IPS-20b (cell line): ENCODE results near the gene TRPM3.

Experiments
- H3K27ac ChIP-seq: one replicate; pipeline ENCODE4 v1.5.1; 2013; ENCODE audit warnings: low read length
- H3K27me3 ChIP-seq: 2 replicates; pipeline ENCODE4 v1.6.1; 2013; ENCODE audit warnings: mild to moderate bottlenecking, low read length, inconsistent platforms; ENCODE audit not compliant: insufficient read depth
- H3K36me3 ChIP-seq: 2 replicates; pipeline ENCODE4 v1.6.1; 2013; ENCODE audit warnings: low read depth, mild to moderate bottlenecking, inconsistent platforms, low read length, moderate library complexity; ENCODE audit not compliant: insufficient read depth
- H3K4me1 ChIP-seq: 2 replicates; pipeline ENCODE4 v1.6.1; 2013; ENCODE audit warnings: mild to moderate bottlenecking, control low read depth, inconsistent platforms, low read length, moderate library complexity; ENCODE audit not compliant: insufficient read depth
- H3K4me3 ChIP-seq: 2 replicates; pipeline ENCODE4 v1.5.1; 2013; ENCODE audit warnings: mild to moderate bottlenecking, low read length, inconsistent platforms
- H3K9ac ChIP-seq: 2 replicates; pipeline ENCODE4 v1.6.1; 2013; ENCODE audit warnings: low read depth, mild to moderate bottlenecking, inconsistent platforms, low read length, moderate library complexity
- H3K9me3 ChIP-seq: 2 replicates; pipeline ENCODE4 v1.6.1; 2013; ENCODE audit warnings: mild to moderate bottlenecking, low read depth, low read length, inconsistent platforms; ENCODE audit not compliant: insufficient read depth

Gene TRPM3

GRCh38 chr9:71121275-71122021 is at the start of gene TRPM3:
Gene TRPM3 (minus strand): TSS chr9:71121621. CDS start chr9:71121354, 267 bp downstream.
- Histone ChIP-seq H3K27ac (peak within 1 kb of the TSS; percentile 81), H3K9ac (peak within 1 kb of the TSS; percentile 91)

DNA sequence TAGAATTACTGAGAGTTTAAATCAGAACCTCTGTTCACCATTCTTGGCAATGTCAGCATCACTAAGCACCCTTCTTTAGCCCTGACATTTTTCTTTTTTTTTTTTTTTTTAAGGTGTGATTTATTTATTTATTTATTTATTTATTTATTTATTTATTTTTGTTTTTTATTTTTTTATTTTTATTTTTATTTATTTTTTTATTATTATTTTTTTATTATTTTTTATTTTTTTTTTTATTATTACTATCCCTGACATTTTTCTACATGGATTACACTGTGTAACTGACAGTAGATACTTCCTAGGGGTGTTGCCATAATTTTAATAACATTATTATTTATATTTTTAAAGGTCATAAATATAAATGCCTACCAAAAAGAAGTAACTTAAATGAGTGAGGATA is 47.0 kb upstream of the TRPM3 start:
- H3K9me3 ChIP-seq = no peaks in the 10 kb centered on the region
- no peak overlapping the region for H3K9ac ChIP-seq
- H3K27me3 ChIP-seq = no peaks in the 10 kb centered on the region
- no peak overlapping the region for H3K27ac ChIP-seq
- H3K36me3 ChIP-seq = no peaks in the 10 kb centered on the region
- H3K4me1 ChIP-seq = peaks cover 12% of the 10 kb centered on the region; the same call in 1 of the 2 replicates
- no peak overlapping the region for H3K4me3 ChIP-seq

More at GRCh38 chr9:71121275-71122021, at the start of gene TRPM3:
- Histone ChIP-seq H3K36me3 (no peaks in the 10 kb centered on the region), H3K27me3 (no peaks in the 10 kb centered on the region), H3K9me3 (no peaks in the 10 kb centered on the region), H3K4me3 (peak within 1 kb of the TSS; percentile 87), H3K4me1 (peaks cover 55% of the 10 kb centered on the region)

GRCh38 chr9:71162126-71162525 is 40.7 kb upstream of the TRPM3 start:
- Histone ChIP-seq H3K27ac (no peak overlapping the region), H3K4me3 (no peak overlapping the region), H3K36me3 (no peaks in the 10 kb centered on the region)

GRCh38 chr9:71157731-71158130 is 36.3 kb upstream of the TRPM3 start:
- no peaks in the 10 kb centered on the region for H3K27me3 ChIP-seq
- no peaks in the 10 kb centered on the region for H3K9me3 ChIP-seq
- H3K36me3 ChIP-seq = no peaks in the 10 kb centered on the region
- H3K4me1 ChIP-seq = no peaks in the 10 kb centered on the region
- no peak overlapping the region for H3K9ac ChIP-seq
- H3K4me3 ChIP-seq = no peak overlapping the region
- H3K27ac ChIP-seq = no peak overlapping the region

More at GRCh38 chr9:71162126-71162525, 40.7 kb upstream of the TRPM3 start:
- Histone ChIP-seq H3K27me3 (no peaks in the 10 kb centered on the region), H3K4me1 (no peaks in the 10 kb centered on the region), H3K9ac (no peak overlapping the region), H3K9me3 (no peaks in the 10 kb centered on the region)

GRCh38 chr9:71147368-71147767 is 25.9 kb upstream of the TRPM3 start:
- Histone ChIP-seq H3K9ac (no peak overlapping the region), H3K27me3 (no peaks in the 10 kb centered on the region), H3K4me1 (no peaks in the 10 kb centered on the region), H3K4me3 (no peak overlapping the region), H3K36me3 (no peaks in the 10 kb centered on the region), H3K9me3 (peaks cover 4% of the 10 kb centered on the region; the same call in 1 of the 2 replicates), H3K27ac (no peak overlapping the region)

GRCh38 chr9:71146511-71146910 is 25.1 kb upstream of the TRPM3 start:
- Histone ChIP-seq H3K9ac (no peak overlapping the region), H3K9me3 (peaks cover 4% of the 10 kb centered on the region; the same call in 1 of the 2 replicates), H3K27me3 (no peaks in the 10 kb centered on the region), H3K36me3 (no peaks in the 10 kb centered on the region), H3K4me3 (no peak overlapping the region), H3K27ac (no peak overlapping the region), H3K4me1 (no peaks in the 10 kb centered on the region)

GRCh38 chr9:71145179-71145578 is 23.8 kb upstream of the TRPM3 start:
- Histone ChIP-seq H3K27ac (no peak overlapping the region), H3K36me3 (no peaks in the 10 kb centered on the region)

DNA sequence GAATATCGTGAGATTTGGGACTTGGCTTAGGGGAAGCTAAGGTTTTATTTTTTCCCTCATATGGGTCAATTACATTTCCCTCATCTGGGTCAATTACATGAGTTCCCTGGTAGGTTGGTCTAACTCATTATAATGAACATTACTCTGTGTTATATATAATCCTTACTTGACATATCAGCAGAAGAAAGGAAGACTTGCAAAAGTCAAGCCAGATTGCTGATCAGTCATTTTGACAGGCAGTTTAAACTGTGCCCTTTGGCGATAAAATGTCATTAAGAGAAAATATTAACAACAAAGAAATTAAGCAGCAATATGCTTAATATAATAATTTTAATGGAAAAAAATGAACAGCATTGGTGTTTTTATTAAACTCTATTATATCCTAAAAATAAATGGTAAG is 23.1 kb upstream of the TRPM3 start:
- Histone ChIP-seq H3K27me3 (no peaks in the 10 kb centered on the region), H3K9ac (no peak overlapping the region), H3K9me3 (peaks cover 4% of the 10 kb centered on the region; the same call in 1 of the 2 replicates), H3K27ac (no peak overlapping the region), H3K36me3 (no peaks in the 10 kb centered on the region), H3K4me3 (no peak overlapping the region), H3K4me1 (no peaks in the 10 kb centered on the region)

More at GRCh38 chr9:71145179-71145578, 23.8 kb upstream of the TRPM3 start:
- Histone ChIP-seq H3K9me3 (peaks cover 4% of the 10 kb centered on the region; the same call in 1 of the 2 replicates), H3K27me3 (no peaks in the 10 kb centered on the region), H3K4me3 (no peak overlapping the region), H3K9ac (no peak overlapping the region), H3K4me1 (no peaks in the 10 kb centered on the region)

GRCh38 chr9:71136696-71137095 is 15.3 kb upstream of the TRPM3 start:
- H3K4me3 ChIP-seq = no peak overlapping the region
- H3K27me3 ChIP-seq = no peaks in the 10 kb centered on the region
- no peak overlapping the region for H3K27ac ChIP-seq
- no peaks in the 10 kb centered on the region for H3K4me1 ChIP-seq
- H3K36me3 ChIP-seq = no peaks in the 10 kb centered on the region
- no peak overlapping the region for H3K9ac ChIP-seq
- H3K9me3 ChIP-seq = no peaks in the 10 kb centered on the region

DNA sequence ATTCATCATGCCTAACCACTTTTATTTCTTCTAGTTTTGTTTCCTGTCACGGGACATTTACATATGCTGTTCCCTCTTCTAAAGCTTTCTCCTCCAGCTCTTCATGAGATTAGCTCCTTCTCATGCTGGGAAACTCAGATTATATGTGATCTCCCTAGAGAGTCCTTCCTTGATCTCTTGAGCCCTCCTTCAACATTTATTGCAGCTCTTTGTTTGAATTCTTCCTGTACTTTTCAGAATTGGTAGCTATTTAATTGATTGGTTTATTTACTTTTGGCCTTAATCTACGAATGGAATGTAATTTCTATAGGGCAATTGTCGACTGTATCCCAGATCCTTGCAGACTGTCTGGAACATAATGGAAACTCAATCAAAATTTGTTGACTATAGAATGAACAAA is 9.7 kb upstream of the TRPM3 start:
- no peaks in the 10 kb centered on the region for H3K9me3 ChIP-seq
- no peaks in the 10 kb centered on the region for H3K36me3 ChIP-seq
- no peaks in the 10 kb centered on the region for H3K27me3 ChIP-seq
- no peak overlapping the region for H3K27ac ChIP-seq
- no peak overlapping the region for H3K4me3 ChIP-seq
- no peak overlapping the region for H3K9ac ChIP-seq
- H3K4me1 ChIP-seq = no peaks in the 10 kb centered on the region

- H3K27me3 ChIP-seq = no peaks in the 10 kb centered on the region
- no peaks in the 10 kb centered on the region for H3K36me3 ChIP-seq
- H3K4me3 ChIP-seq = no peak overlapping the region
Observed at GRCh38 chr9:71130521-71130920, 9.1 kb upstream of the TRPM3 start.

DNA sequence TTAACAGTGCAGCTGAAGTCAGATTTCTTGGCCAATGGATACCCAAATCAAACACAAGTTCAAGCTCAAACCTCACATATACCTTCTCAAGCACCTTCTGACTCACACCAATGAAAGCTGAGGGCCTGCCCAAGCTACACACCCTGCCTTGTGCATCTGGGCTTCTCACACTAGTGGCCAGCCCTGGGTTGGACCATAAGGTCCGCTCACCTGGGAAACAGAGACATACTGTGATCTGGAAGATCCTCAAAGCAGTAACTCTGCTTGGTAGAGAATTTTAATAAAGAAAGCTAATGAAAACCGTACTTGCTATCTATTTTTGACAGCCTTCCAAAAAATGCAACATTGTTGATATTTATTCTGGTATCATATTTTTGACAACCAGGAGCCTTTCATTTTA is 7.4 kb upstream of the TRPM3 start:
- Histone ChIP-seq H3K27ac (no peak overlapping the region), H3K36me3 (no peaks in the 10 kb centered on the region), H3K4me1 (peaks cover 11% of the 10 kb centered on the region), H3K27me3 (no peaks in the 10 kb centered on the region), H3K9me3 (no peaks in the 10 kb centered on the region), H3K4me3 (no peak overlapping the region), H3K9ac (no peak overlapping the region)

More at GRCh38 chr9:71130521-71130920, 9.1 kb upstream of the TRPM3 start:
- no peak overlapping the region for H3K9ac ChIP-seq
- no peak overlapping the region for H3K27ac ChIP-seq
- H3K9me3 ChIP-seq = no peaks in the 10 kb centered on the region
- no peaks in the 10 kb centered on the region for H3K4me1 ChIP-seq
